Keratinocyte (primary cell): Measurements from ENCODE around the gene DEXI. TPM values are rescaled to one million over a fixed set of nuclear protein-coding genes. Genes with fewer than 3 reads are reported as not detected.

ENCODE experiments used
- DNase-seq: peaks from one replicate; pipeline ENCODE4 v3.0.0-alpha.2; 2011; ENCODE audit warnings: low read depth, missing footprints, low spot score
- FAIRE-seq: peaks from 2 replicates; lab custom pipeline; 2011; peaks lifted over from hg19 to GRCh38; lab: Jason Lieb, UNC
- H2AFZ ChIP-seq: 2 replicates; pipeline ENCODE4 v1.6.0; 2012; ENCODE audit warnings: low read length, control low read depth, inconsistent platforms; ENCODE audit not compliant: control insufficient read depth
- H3K27ac ChIP-seq: 2 replicates; pipeline ENCODE4 v1.5.1; 2011; ENCODE audit warnings: low read length; ENCODE audit not compliant: control insufficient read depth, insufficient read depth
- H3K27me3 ChIP-seq: 3 replicates; pipeline ENCODE4 v1.6.0; 2011; ENCODE audit warnings: low read length; ENCODE audit not compliant: control insufficient read depth, insufficient read depth; ENCODE audit errors: extremely low read depth
- H3K36me3 ChIP-seq, 2 experiments: 2 replicates in 1 of 2; 3 replicates in 1 of 2; pipeline ENCODE4 v1.5.1; 2011; ENCODE audit warnings: low read length in 2 of 2, mild to moderate bottlenecking in 1 of 2; ENCODE audit not compliant: control insufficient read depth in 2 of 2, insufficient read depth in 2 of 2; ENCODE audit errors: extremely low read depth in 1 of 2
- H3K4me1 ChIP-seq: 3 replicates; pipeline ENCODE4 v1.5.1; 2011; ENCODE audit warnings: low read length; ENCODE audit not compliant: control insufficient read depth, insufficient read depth; ENCODE audit errors: extremely low read depth
- H3K4me2 ChIP-seq: 3 replicates; pipeline ENCODE4 v1.6.0; 2011; ENCODE audit warnings: low read depth, low read length; ENCODE audit not compliant: control insufficient read depth, insufficient read depth; ENCODE audit errors: extremely low read depth
- H3K4me3 ChIP-seq, 3 experiments: fragments of 200-600 bp in 1 of 3; sonication (generic) in 1 of 3; 2 replicates in 2 of 3; 3 replicates in 1 of 3; pipeline ENCODE4 v1.5.1; 2011 to 2016; ENCODE audit warnings: low read length in 3 of 3, mild to moderate bottlenecking in 3 of 3, control low read depth in 2 of 3, inconsistent platforms in 1 of 3, low read depth in 1 of 3, mixed read lengths in 1 of 3, mixed run types in 1 of 3, moderate library complexity in 1 of 3; ENCODE audit not compliant: control insufficient read depth in 2 of 3, insufficient read depth in 2 of 3; ENCODE audit errors: extremely low read depth in 1 of 3
- H3K79me2 ChIP-seq: 2 replicates; pipeline ENCODE4 v1.6.0; 2012; ENCODE audit warnings: low read length; ENCODE audit not compliant: control insufficient read depth, insufficient read depth
- H3K9ac ChIP-seq: 3 replicates; pipeline ENCODE4 v1.6.0; 2011; ENCODE audit warnings: low read length; ENCODE audit not compliant: control insufficient read depth, insufficient read depth; ENCODE audit errors: extremely low read depth
- H3K9me1 ChIP-seq: 3 replicates; pipeline ENCODE4 v1.6.0; 2011; ENCODE audit warnings: low read length; ENCODE audit not compliant: control insufficient read depth, insufficient read depth; ENCODE audit errors: extremely low read depth
- H3K9me3 ChIP-seq: 2 replicates; pipeline ENCODE4 v1.5.1; 2012; ENCODE audit warnings: low read depth, low read length; ENCODE audit not compliant: control insufficient read depth
- H4K20me1 ChIP-seq: 3 replicates; pipeline ENCODE4 v1.6.0; 2011; ENCODE audit warnings: low read length; ENCODE audit not compliant: control insufficient read depth, insufficient read depth; ENCODE audit errors: extremely low read depth
- EZH2 ChIP-seq: IDR thresholded peaks from one replicate; pipeline ENCODE4 v1.6.1; 2012; ENCODE audit warnings: inconsistent platforms, mild to moderate bottlenecking, low read length, moderate library complexity
- dilution Hi-C: fragments of 300-500 bp; cut with MboI; formaldehyde crosslinking; loops from one replicate; pipeline ENCODE4 v1.7.0; 2020; ENCODE audit warnings: low sequenced_read_pairs; ENCODE audit not compliant: extremely low pct_ligation_motif_present
- polyA plus RNA-seq, 5 experiments: library from polyadenylated mRNA; depleted of rRNA in 3 of 5; stranded (reverse) in 3 of 5; stranded (forward) in 1 of 5; unstranded in 1 of 5; fragments of >200 nt; gene quantifications; 1 replicate in 1 of 5; 2 replicates in 3 of 5; 3 replicates in 1 of 5; pipeline versions ENCODE4 v1.2.1 to v1.2.3, GENCODE V29; 2011 to 2012; ENCODE audit warnings: missing spikeins in 2 of 5, low read depth in 1 of 5, low replicate concordance in 1 of 5
- TF ChIP-seq, protein P1 (sequence below), 3 experiments: IDR thresholded peaks in 1 of 3; conservative IDR thresholded peaks in 1 of 3; optimal IDR thresholded peaks in 1 of 3; 2 replicates in 2 of 3; 3 replicates in 1 of 3; pipeline versions ENCODE3 to v1.5.1; 2011; ENCODE audit warnings: low read length in 3 of 3, mild to moderate bottlenecking in 3 of 3, moderate library complexity in 2 of 3, control low read depth in 1 of 3, inconsistent platforms in 1 of 3; ENCODE audit not compliant: insufficient read depth in 2 of 3; ENCODE audit errors: extremely low read depth in 1 of 3

Gene DEXI
- polyA plus RNA-seq, 1 donor (not counting 4 experiments of a cell fraction or from before 2014, with no cell fraction given), result 25.9 TPM

DNA sequence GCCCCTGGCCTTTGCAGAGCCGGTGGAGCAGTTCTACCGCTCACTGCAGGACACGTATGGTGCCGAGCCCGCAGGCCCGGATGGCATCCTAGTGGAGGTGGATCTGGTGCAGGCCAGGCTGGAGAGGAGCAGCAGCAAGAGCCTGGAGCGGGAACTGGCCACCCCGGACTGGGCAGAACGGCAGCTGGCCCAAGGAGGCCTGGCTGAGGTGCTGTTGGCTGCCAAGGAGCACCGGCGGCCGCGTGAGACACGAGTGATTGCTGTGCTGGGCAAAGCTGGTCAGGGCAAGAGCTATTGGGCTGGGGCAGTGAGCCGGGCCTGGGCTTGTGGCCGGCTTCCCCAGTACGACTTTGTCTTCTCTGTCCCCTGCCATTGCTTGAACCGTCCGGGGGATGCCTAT is 35.8 kb downstream of the DEXI start:
- dilution Hi-C loops, result loop anchor here (25.0 kb wide), 1 partner anchor 169 kb away; the partner anchor contains the start of gene NUBP1
- H3K36me3 ChIP-seq, result no peaks in the 10 kb centered on the region
- H3K9me3 ChIP-seq, result peaks cover 3% of the 10 kb centered on the region
- no peak overlapping the region for H3K9ac ChIP-seq
- H3K27me3 ChIP-seq, result no peaks in the 10 kb centered on the region
- no peak for DNase-seq
- H3K27ac ChIP-seq, result no peak overlapping the region
- no peak overlapping the region for H3K4me2 ChIP-seq
- no peaks in the 10 kb centered on the region for H4K20me1 ChIP-seq
- H3K79me2 ChIP-seq, result no peaks in the 10 kb centered on the region
- no peak for FAIRE-seq
- H3K4me1 ChIP-seq, result no peaks in the 10 kb centered on the region
- no peak overlapping the region for H3K4me3 ChIP-seq
- TF ChIP-seq EZH2, result no peak
- TF ChIP-seq, protein P1, sequence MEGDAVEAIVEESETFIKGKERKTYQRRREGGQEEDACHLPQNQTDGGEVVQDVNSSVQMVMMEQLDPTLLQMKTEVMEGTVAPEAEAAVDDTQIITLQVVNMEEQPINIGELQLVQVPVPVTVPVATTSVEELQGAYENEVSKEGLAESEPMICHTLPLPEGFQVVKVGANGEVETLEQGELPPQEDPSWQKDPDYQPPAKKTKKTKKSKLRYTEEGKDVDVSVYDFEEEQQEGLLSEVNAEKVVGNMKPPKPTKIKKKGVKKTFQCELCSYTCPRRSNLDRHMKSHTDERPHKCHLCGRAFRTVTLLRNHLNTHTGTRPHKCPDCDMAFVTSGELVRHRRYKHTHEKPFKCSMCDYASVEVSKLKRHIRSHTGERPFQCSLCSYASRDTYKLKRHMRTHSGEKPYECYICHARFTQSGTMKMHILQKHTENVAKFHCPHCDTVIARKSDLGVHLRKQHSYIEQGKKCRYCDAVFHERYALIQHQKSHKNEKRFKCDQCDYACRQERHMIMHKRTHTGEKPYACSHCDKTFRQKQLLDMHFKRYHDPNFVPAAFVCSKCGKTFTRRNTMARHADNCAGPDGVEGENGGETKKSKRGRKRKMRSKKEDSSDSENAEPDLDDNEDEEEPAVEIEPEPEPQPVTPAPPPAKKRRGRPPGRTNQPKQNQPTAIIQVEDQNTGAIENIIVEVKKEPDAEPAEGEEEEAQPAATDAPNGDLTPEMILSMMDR (optimal IDR thresholded peaks at IDR 0.05 in 1 of 3, IDR thresholded peaks at IDR 0.05 in 1 of 3, conservative IDR thresholded peaks at IDR 0.05 in 1 of 3; ENCODE audit: extremely low read depth in 1 of 3, insufficient read depth in 2 of 3, low read length in 3 of 3), result no peak
- H2AFZ ChIP-seq, result no peak overlapping the region
- H3K9me1 ChIP-seq, result no peaks in the 10 kb centered on the region

DNA sequence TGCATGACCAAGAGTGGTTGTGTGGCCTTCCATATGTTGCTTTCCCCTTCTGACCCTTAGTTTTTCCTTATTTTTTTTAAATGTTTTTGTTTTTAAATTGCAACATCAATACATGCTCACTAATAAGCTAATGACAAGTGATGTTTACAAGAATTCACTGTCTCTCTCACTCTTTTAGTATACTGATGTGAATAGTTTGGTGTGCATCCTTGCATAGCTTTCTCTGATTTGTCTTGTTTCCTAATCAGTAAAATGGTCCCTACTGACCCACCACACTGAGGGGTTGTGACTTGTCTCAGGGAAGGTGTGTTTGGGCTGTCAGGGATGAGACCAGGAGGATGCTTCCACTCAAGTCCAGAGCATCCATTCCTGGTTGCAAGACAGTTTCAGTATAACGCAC is 39.3 kb downstream of the DEXI start:
- FAIRE-seq (no peak), DNase-seq (no peak)
- no peak overlapping the region for H3K9ac ChIP-seq
- no peak overlapping the region for H3K27ac ChIP-seq
- dilution Hi-C loops, result loop anchor here (25.0 kb wide), 1 partner anchor 166 kb away; the partner anchor contains the start of gene NUBP1
- H3K27me3 ChIP-seq, result no peaks in the 10 kb centered on the region
- H2AFZ ChIP-seq, result no peak overlapping the region
- H3K36me3 ChIP-seq, result no peaks in the 10 kb centered on the region
- no peak for TF ChIP-seq EZH2
- TF ChIP-seq, protein P1 (optimal IDR thresholded peaks at IDR 0.05 in 1 of 3, IDR thresholded peaks at IDR 0.05 in 1 of 3, conservative IDR thresholded peaks at IDR 0.05 in 1 of 3; ENCODE audit: extremely low read depth in 1 of 3, insufficient read depth in 2 of 3, low read length in 3 of 3), result no peak
- H4K20me1 ChIP-seq, result peaks cover 2% of the 10 kb centered on the region
- no peak overlapping the region for H3K4me3 ChIP-seq
- H3K9me3 ChIP-seq, result peaks cover 3% of the 10 kb centered on the region
- H3K4me2 ChIP-seq, result no peak overlapping the region
- H3K79me2 ChIP-seq, result no peaks in the 10 kb centered on the region
- no peaks in the 10 kb centered on the region for H3K9me1 ChIP-seq
- H3K4me1 ChIP-seq, result no peaks in the 10 kb centered on the region
